HG02981 (cell line): ENCODE measurements around the gene KLK11.

Experiments used
- ATAC-seq: cut with Tn5 transposase; IDR thresholded peaks from one replicate; pipeline ENCODE4 v1.9.1; 2021; ENCODE audit warnings: mild to moderate bottlenecking, moderate library complexity; ENCODE audit not compliant: unreplicated experiment

KLK11 gene

GRCh38 chr19:50974702-50975556 is 51.5 kb downstream of the KLK11 start:
- ATAC-seq: no peak

GRCh38 chr19:50972795-50973376 is 53.5 kb downstream of the KLK11 start:
- ATAC-seq: no peak
